NT2/D1 (cell line): Measurements from ENCODE around the gene PRKAG2.

Source experiments
- DNase-seq: peaks from one replicate; pipeline ENCODE4 v3.0.0-alpha.2; 2011; ENCODE audit warnings: low read depth, low spot score
- H3K27me3 ChIP-seq: 2 replicates; pipeline ENCODE4 v1.6.0; 2011; ENCODE audit warnings: mild to moderate bottlenecking; ENCODE audit not compliant: insufficient read length, insufficient read depth
- H3K36me3 ChIP-seq: 2 replicates; pipeline ENCODE4 v1.6.1; 2011; ENCODE audit warnings: mild to moderate bottlenecking, low read length, mixed read lengths; ENCODE audit not compliant: insufficient read depth, insufficient read length
- H3K4me1 ChIP-seq: 2 replicates; pipeline ENCODE4 v1.5.1; 2011; ENCODE audit not compliant: insufficient read depth, insufficient read length
- H3K4me3 ChIP-seq: 2 replicates; pipeline ENCODE4 v1.5.1; 2011; ENCODE audit warnings: low read depth; ENCODE audit not compliant: insufficient read length
- H3K9ac ChIP-seq: 2 replicates; pipeline ENCODE4 v1.6.0; 2011; ENCODE audit warnings: low read depth; ENCODE audit not compliant: insufficient read length
- H3K9me3 ChIP-seq: 2 replicates; pipeline ENCODE4 v1.5.1; 2011; ENCODE audit warnings: mild to moderate bottlenecking, low read length; ENCODE audit not compliant: insufficient read depth
- SUZ12 ChIP-seq: IDR thresholded peaks from 2 replicates; pipeline ENCODE4 v1.6.1; 2011; ENCODE audit not compliant: insufficient read length, insufficient read depth; ENCODE audit errors: extremely low read depth
- YY1 ChIP-seq: IDR thresholded peaks from 2 replicates; pipeline ENCODE4 v1.6.1; 2011; ENCODE audit not compliant: insufficient read length, insufficient read depth
- ZNF274 ChIP-seq: IDR thresholded peaks from 2 replicates; pipeline ENCODE4 v1.6.1; 2011; ENCODE audit warnings: mild to moderate bottlenecking, low read depth, low read length

Gene PRKAG2

GRCh38 chr7:151642746-151643145, 234.2 kb downstream of the PRKAG2 start:
- H3K4me1 ChIP-seq: no peaks in the 10 kb centered on the region
- no peak overlapping the region for H3K9ac ChIP-seq
- no peaks in the 10 kb centered on the region for H3K36me3 ChIP-seq
- H3K27me3 ChIP-seq: no peaks in the 10 kb centered on the region
- no peak for TF ChIP-seq SUZ12
- TF ChIP-seq ZNF274: no peak
- no peak for TF ChIP-seq YY1
- peaks cover 6% of the 10 kb centered on the region for H3K9me3 ChIP-seq
- DNase-seq: no peak
- H3K4me3 ChIP-seq: no peak overlapping the region

- no peak overlapping the region for H3K4me3 ChIP-seq
- TF ChIP-seq YY1 (no peak), SUZ12 (no peak), ZNF274 (no peak)
- no peaks in the 10 kb centered on the region for H3K27me3 ChIP-seq
- no peaks in the 10 kb centered on the region for H3K36me3 ChIP-seq
- H3K9me3 ChIP-seq: peaks cover 6% of the 10 kb centered on the region
- no peaks in the 10 kb centered on the region for H3K4me1 ChIP-seq
- no peak for DNase-seq
- no peak overlapping the region for H3K9ac ChIP-seq
These were observed 235.3 kb downstream of the PRKAG2 start for GRCh38 chr7:151641587-151641986.

- H3K4me1 ChIP-seq: peaks cover under 1% of the 10 kb centered on the region
- DNase-seq: no peak
- no peak for TF ChIP-seq SUZ12
- no peak for TF ChIP-seq YY1
- no peak for TF ChIP-seq ZNF274
- H3K36me3 ChIP-seq: no peaks in the 10 kb centered on the region
- peaks cover 4% of the 10 kb centered on the region for H3K27me3 ChIP-seq
- no peaks in the 10 kb centered on the region for H3K9me3 ChIP-seq
- H3K4me3 ChIP-seq: no peak overlapping the region
- no peak overlapping the region for H3K9ac ChIP-seq
These were observed 239.1 kb downstream of the PRKAG2 start for GRCh38 chr7:151637781-151638261.

- Histone ChIP-seq H3K27me3 (peaks cover 23% of the 10 kb centered on the region), H3K4me1 (peaks cover 2% of the 10 kb centered on the region), H3K9me3 (no peaks in the 10 kb centered on the region), H3K9ac (no peak overlapping the region), H3K4me3 (no peak overlapping the region), H3K36me3 (no peaks in the 10 kb centered on the region)
- TF ChIP-seq SUZ12 (no peak), ZNF274 (no peak), YY1 (no peak)
- DNase-seq: no peak
These were observed 242.3 kb downstream of the PRKAG2 start for GRCh38 chr7:151634643-151635042.

- H3K9ac ChIP-seq: no peak overlapping the region
- H3K27me3 ChIP-seq: peaks cover 28% of the 10 kb centered on the region
- H3K4me1 ChIP-seq: peaks cover 5% of the 10 kb centered on the region
- no peak for DNase-seq
- TF ChIP-seq SUZ12 (no peak), YY1 (no peak), ZNF274 (no peak)
- no peak overlapping the region for H3K4me3 ChIP-seq
- H3K9me3 ChIP-seq: no peaks in the 10 kb centered on the region
- no peaks in the 10 kb centered on the region for H3K36me3 ChIP-seq
These were observed 243.5 kb downstream of the PRKAG2 start for GRCh38 chr7:151633516-151633812.

GRCh38 chr7:151632750-151633515, 244.0 kb downstream of the PRKAG2 start:
- Histone ChIP-seq H3K9me3 (no peaks in the 10 kb centered on the region), H3K4me3 (peak overlapping the region; percentile 30), H3K36me3 (no peaks in the 10 kb centered on the region), H3K9ac (no peak overlapping the region), H3K4me1 (peaks cover 6% of the 10 kb centered on the region), H3K27me3 (peaks cover 28% of the 10 kb centered on the region)
- DNase-seq: no peak
- TF ChIP-seq YY1 (no peak), ZNF274 (no peak), SUZ12 (no peak)

GRCh38 chr7:151631953-151632749, 244.8 kb downstream of the PRKAG2 start:
- Histone ChIP-seq H3K4me3 (peak overlapping the region; percentile 49), H3K4me1 (peaks cover 6% of the 10 kb centered on the region), H3K36me3 (no peaks in the 10 kb centered on the region), H3K9ac (peak overlapping the region; percentile 21), H3K27me3 (peaks cover 28% of the 10 kb centered on the region), H3K9me3 (no peaks in the 10 kb centered on the region)
- no peak for TF ChIP-seq ZNF274
- peak; percentile 14 for TF ChIP-seq YY1
- TF ChIP-seq SUZ12: no peak
- peak; percentile 72 for DNase-seq
